CD8-positive, alpha-beta memory T cell (primary cell): ENCODE results near the gene JTB. TPM values are rescaled to one million over a fixed set of nuclear protein-coding genes. Genes with fewer than 3 reads are reported as not detected.

Source experiments
- CTCF ChIA-PET: fragments of 350-600 bp; sonication (Branson Sonifier 250); formaldehyde crosslinking; loops from one replicate; lab custom pipeline; 2021; ENCODE audit warnings: antibody characterized with exemption; lab: Charles Lee
- POLR2A ChIA-PET: fragments of 350-600 bp; sonication (Branson Sonifier 250); formaldehyde crosslinking; loops from one replicate; lab custom pipeline; 2021; ENCODE audit warnings: antibody characterized with exemption; lab: Charles Lee
- DNase-seq, 5 donors: peaks; one replicate each; pipeline versions ENCODE4 v3.0.0 to v3.0.0-alpha.2; 2020 to 2022; ENCODE audit warnings: mixed read lengths in 1 of 5
- H3K27ac ChIP-seq: one replicate; pipeline ENCODE4 v1.7.0; 2013; ENCODE audit warnings: low read depth, mild to moderate bottlenecking, low read length, moderate library complexity
- H3K27me3 ChIP-seq: 2 replicates; pipeline ENCODE4 v1.7.0; 2013; ENCODE audit warnings: low read length, mild to moderate bottlenecking; ENCODE audit not compliant: insufficient read depth, poor library complexity, severe bottlenecking
- H3K36me3 ChIP-seq: 2 replicates; pipeline ENCODE4 v1.7.0; 2013; ENCODE audit warnings: mild to moderate bottlenecking, low read length, moderate library complexity; ENCODE audit not compliant: insufficient read depth
- H3K4me1 ChIP-seq: 2 replicates; pipeline ENCODE4 v1.7.0; 2013; ENCODE audit warnings: mild to moderate bottlenecking, low read length, moderate library complexity; ENCODE audit not compliant: insufficient read depth
- H3K4me3 ChIP-seq: 2 replicates; pipeline ENCODE4 v1.7.0; 2013; ENCODE audit warnings: mild to moderate bottlenecking, low read length
- H3K9me3 ChIP-seq: 2 replicates; pipeline ENCODE4 v1.7.0; 2013; ENCODE audit warnings: mild to moderate bottlenecking, low read length
- H3K27ac Mint-ChIP-seq, 8 donors: one replicate each; pipeline ENCODE4 v1.8.0; 2020 to 2021; ENCODE audit warnings: mixed read lengths in 8 of 8, mild to moderate bottlenecking in 6 of 8, inconsistent platforms in 3 of 8, moderate library complexity in 3 of 8
- H3K27me3 Mint-ChIP-seq, 2 donors: one replicate each; pipeline ENCODE4 v1.8.0; 2020 to 2021; ENCODE audit warnings: mixed read lengths in 2 of 2, mild to moderate bottlenecking in 1 of 2, moderate library complexity in 1 of 2
- H3K36me3 Mint-ChIP-seq, 3 donors: one replicate each; pipeline ENCODE4 v1.8.0; 2020 to 2021; ENCODE audit warnings: mixed read lengths in 3 of 3, inconsistent platforms in 1 of 3, mild to moderate bottlenecking in 1 of 3
- H3K4me1 Mint-ChIP-seq, 3 donors: one replicate each; pipeline ENCODE4 v1.8.0; 2020 to 2021; ENCODE audit warnings: mixed read lengths in 3 of 3, inconsistent platforms in 1 of 3, mild to moderate bottlenecking in 1 of 3
- H3K4me3 Mint-ChIP-seq, 7 donors: one replicate each; pipeline ENCODE4 v1.8.0; 2020 to 2021; ENCODE audit warnings: mixed read lengths in 7 of 7, mild to moderate bottlenecking in 6 of 7, moderate library complexity in 4 of 7, inconsistent platforms in 2 of 7
- H3K9me3 Mint-ChIP-seq, 5 donors: one replicate each; pipeline ENCODE4 v1.8.0; 2020 to 2022; ENCODE audit warnings: mixed read lengths in 5 of 5, mild to moderate bottlenecking in 3 of 5, moderate library complexity in 2 of 5, inconsistent platforms in 1 of 5
- polyA plus RNA-seq: library from polyadenylated mRNA; unstranded; fragments of 300-500 nt; fragmentation: Illumina TruSeq; gene quantifications from one replicate; pipeline ENCODE4 v1.2.3, GENCODE V29; 2021
- total RNA-seq, 2 experiments: library from RNA; stranded (reverse); gene quantifications; one replicate each; pipeline ENCODE4 v1.2.3, GENCODE V29; 2021

JTB gene
- total and polyA plus RNA-seq, 3 experiments from 2014 or later, result 232 to 351 (median 239) TPM

GRCh38 chr1:153978274-153978909 is 918 bp upstream of the JTB start:
- Histone ChIP-seq H3K36me3 (peaks cover 25% of the 10 kb centered on the region), H3K27me3 (no peaks in the 10 kb centered on the region), H3K27ac (peak overlapping the region; percentile 88), H3K4me3 (peak overlapping the region; percentile 93), H3K4me1 (peaks cover 18% of the 10 kb centered on the region), H3K9me3 (no peaks in the 10 kb centered on the region)
- H3K4me1 Mint-ChIP-seq, result peaks cover 28 to 37% (median 29%) of the 10 kb centered on the region in 3 donors
- POLR2A ChIA-PET, result interaction anchor here (0.8 to 5.1 kb wide), 8 partner anchors 8 to 307 kb away, joined by 3 to 58 read pairs (median 11); partner anchors contain the start of genes CREB3L4, DENND4B, GATAD2B and RAB13
- H3K36me3 Mint-ChIP-seq, result peaks cover 0 to 41% (median 7%) of the 10 kb centered on the region in 3 donors
- CTCF ChIA-PET, result interaction anchor here (1.3 to 5.5 kb wide), 7 partner anchors 9 to 181 kb away, joined by 4 to 40 read pairs (median 6); partner anchors contain the start of genes CREB3L4, CRTC2, DENND4B and RAB13
- no peak for DNase-seq
- peak overlapping the region; percentile 88 to 100 (median 95) for H3K27ac Mint-ChIP-seq
- H3K27me3 Mint-ChIP-seq, result peaks cover 0 to 3% of the 10 kb centered on the region in 2 donors
- H3K9me3 Mint-ChIP-seq, result no peaks in the 10 kb centered on the region
- H3K4me3 Mint-ChIP-seq, result peak overlapping the region; percentile 91 to 99 (median 98)

- Mint-ChIP-seq H3K27ac (peak overlapping the region; percentile 88 to 99 (median 96)), H3K36me3 (peaks cover 0 to 51% (median 10%) of the 10 kb centered on the region in 3 donors), H3K9me3 (no peaks in the 10 kb centered on the region), H3K4me3 (peak overlapping the region; percentile 91 to 99 (median 98)), H3K27me3 (peaks cover 0 to 1% of the 10 kb centered on the region in 2 donors), H3K4me1 (peaks cover 31 to 46% (median 33%) of the 10 kb centered on the region in 3 donors)
- ChIA-PET POLR2A (interaction anchor here (1.0 to 5.1 kb wide), 13 partner anchors 10 to 193 kb away, joined by 3 to 58 read pairs (median 5); partner anchors contain the start of genes CREB3L4, CRTC2, DENND4B and GATAD2B), CTCF (interaction anchor here (1.2 to 5.5 kb wide), 8 partner anchors 9 to 405 kb away, joined by 3 to 40 read pairs (median 8); partner anchors contain the start of genes CREB3L4, CRTC2, DENND4B and RAB13)
- H3K4me1 ChIP-seq, result peaks cover 18% of the 10 kb centered on the region
- peak overlapping the region; percentile 88 for H3K27ac ChIP-seq
- H3K4me3 ChIP-seq, result peak overlapping the region; percentile 93
- DNase-seq, result no peak
- no peaks in the 10 kb centered on the region for H3K27me3 ChIP-seq
- H3K36me3 ChIP-seq, result peaks cover 26% of the 10 kb centered on the region
- no peaks in the 10 kb centered on the region for H3K9me3 ChIP-seq
These were observed 640 bp downstream of the JTB start for GRCh38 chr1:153976819-153977249.

GRCh38 chr1:153973525-153973924 is 3.9 kb downstream of the JTB start:
- Mint-ChIP-seq H3K27me3 (no peaks in the 10 kb centered on the region), H3K4me1 (peaks cover 28 to 52% (median 31%) of the 10 kb centered on the region in 3 donors), H3K4me3 (peak overlapping the region in 1 of 7 donors; percentile 84), H3K27ac (peak overlapping the region in 5 of 8 donors; percentile 11 to 91 (median 47)), H3K36me3 (peaks cover 0 to 51% (median 10%) of the 10 kb centered on the region in 3 donors), H3K9me3 (no peaks in the 10 kb centered on the region)
- peaks cover 26% of the 10 kb centered on the region for H3K36me3 ChIP-seq
- H3K4me3 ChIP-seq, result no peak overlapping the region
- DNase-seq, result no peak
- no peaks in the 10 kb centered on the region for H3K27me3 ChIP-seq
- ChIA-PET CTCF (interaction anchor here (0.6 to 1.8 kb wide), 3 partner anchors 11 to 1350 kb away, joined by 3 to 6 read pairs (median 3); partner anchors contain the start of gene SLC39A1), POLR2A (interaction anchor here (0.6 to 1.7 kb wide), 3 partner anchors 10 to 178 kb away, joined by 3 to 4 read pairs (median 3); partner anchors contain the start of genes DENND4B and SLC39A1)
- H3K9me3 ChIP-seq, result no peaks in the 10 kb centered on the region
- H3K4me1 ChIP-seq, result peaks cover 17% of the 10 kb centered on the region
- no peak overlapping the region for H3K27ac ChIP-seq

- Histone ChIP-seq H3K36me3 (peaks cover 26% of the 10 kb centered on the region), H3K9me3 (no peaks in the 10 kb centered on the region), H3K4me1 (peaks cover 15% of the 10 kb centered on the region), H3K27me3 (no peaks in the 10 kb centered on the region), H3K4me3 (no peak overlapping the region), H3K27ac (no peak overlapping the region)
- Mint-ChIP-seq H3K4me1 (peaks cover 25 to 49% (median 28%) of the 10 kb centered on the region in 3 donors), H3K27ac (peak overlapping the region in 5 of 8 donors; percentile 18 to 91 (median 47)), H3K9me3 (no peaks in the 10 kb centered on the region), H3K36me3 (peaks cover 0 to 51% (median 10%) of the 10 kb centered on the region in 3 donors), H3K27me3 (no peaks in the 10 kb centered on the region), H3K4me3 (peak overlapping the region in 1 of 7 donors; percentile 84)
- ChIA-PET CTCF (interaction anchor here (0.6 to 1.3 kb wide), 2 partner anchors 14 to 1351 kb away, joined by 3 read pairs; no protein-coding TSS in a partner anchor), POLR2A (interaction anchor here (0.6 to 1.7 kb wide), 3 partner anchors 10 to 177 kb away, joined by 3 to 4 read pairs (median 3); partner anchors contain the start of genes DENND4B and SLC39A1)
- no peak for DNase-seq
These were observed 4.4 kb downstream of the JTB start for GRCh38 chr1:153973071-153973470.

- POLR2A ChIA-PET, result interaction anchor here (0.6 kb wide), 2 partner anchors 13 to 155 kb away, joined by 3 to 4 read pairs; no protein-coding TSS in a partner anchor
- H3K4me1 Mint-ChIP-seq, result peaks cover 32 to 55% (median 33%) of the 10 kb centered on the region in 3 donors
These were observed 7.1 kb downstream of the JTB start for GRCh38 chr1:153970346-153970745.

GRCh38 chr1:153968972-153969371 is 8.5 kb downstream of the JTB start:
- H3K36me3 Mint-ChIP-seq, result peaks cover 0 to 27% (median 3%) of the 10 kb centered on the region in 3 donors
- peak overlapping the region in 4 of 7 donors; percentile 19 to 95 (median 68) for H3K4me3 Mint-ChIP-seq
- no peaks in the 10 kb centered on the region for H3K9me3 Mint-ChIP-seq
- ChIA-PET CTCF (interaction anchor here (1.0 to 4.9 kb wide), 5 partner anchors 9 to 179 kb away, joined by 3 to 50 read pairs (median 10); partner anchors contain the start of genes CRTC2, DENND4B and JTB), POLR2A (interaction anchor here (0.7 to 4.3 kb wide), 5 partner anchors 8 to 160 kb away, joined by 3 to 58 read pairs (median 46); partner anchors contain the start of genes CRTC2, DENND4B, JTB and RPS27)
- peak in 1 of 5 donors; percentile 35 for DNase-seq
- Histone ChIP-seq H3K4me3 (no peak overlapping the region), H3K4me1 (peaks cover 28% of the 10 kb centered on the region), H3K9me3 (no peaks in the 10 kb centered on the region), H3K27ac (no peak overlapping the region), H3K36me3 (peaks cover 6% of the 10 kb centered on the region), H3K27me3 (no peaks in the 10 kb centered on the region)
- H3K4me1 Mint-ChIP-seq, result peaks cover 35 to 53% (median 38%) of the 10 kb centered on the region in 3 donors
- H3K27ac Mint-ChIP-seq, result peak overlapping the region in 7 of 8 donors; percentile 61 to 98 (median 84)
- H3K27me3 Mint-ChIP-seq, result no peaks in the 10 kb centered on the region

More at GRCh38 chr1:153970346-153970745, 7.1 kb downstream of the JTB start:
- H3K4me3 Mint-ChIP-seq, result no peak overlapping the region
- Histone ChIP-seq H3K36me3 (peaks cover 18% of the 10 kb centered on the region), H3K4me3 (no peak overlapping the region), H3K27me3 (no peaks in the 10 kb centered on the region), H3K9me3 (no peaks in the 10 kb centered on the region), H3K27ac (no peak overlapping the region), H3K4me1 (peaks cover 21% of the 10 kb centered on the region)
- no peaks in the 10 kb centered on the region for H3K27me3 Mint-ChIP-seq
- no peak for DNase-seq
- CTCF ChIA-PET, result interaction anchor here (1.4 kb wide), 1 partner anchor 24 kb away, joined by 5 read pairs; the partner anchor contains the start of gene DENND4B
- H3K27ac Mint-ChIP-seq, result peak overlapping the region in 3 of 8 donors; percentile 29 to 51 (median 32)
- no peaks in the 10 kb centered on the region for H3K9me3 Mint-ChIP-seq
- peaks cover 0 to 39% (median 5%) of the 10 kb centered on the region in 3 donors for H3K36me3 Mint-ChIP-seq

- H3K9me3 Mint-ChIP-seq, result no peaks in the 10 kb centered on the region
- H3K4me1 Mint-ChIP-seq, result peaks cover 40 to 58% (median 43%) of the 10 kb centered on the region in 3 donors
- Histone ChIP-seq H3K36me3 (peaks cover under 1% of the 10 kb centered on the region), H3K27me3 (no peaks in the 10 kb centered on the region), H3K9me3 (no peaks in the 10 kb centered on the region), H3K4me3 (no peak overlapping the region), H3K4me1 (peaks cover 32% of the 10 kb centered on the region), H3K27ac (peak overlapping the region; percentile 62)
- peak overlapping the region in 7 of 8 donors; percentile 61 to 98 (median 97) for H3K27ac Mint-ChIP-seq
- POLR2A ChIA-PET, result interaction anchor here (2.6 to 4.3 kb wide), 5 partner anchors 8 to 45 kb away, joined by 25 to 58 read pairs (median 46); partner anchors contain the start of genes CRTC2, DENND4B, GATAD2B and JTB
- CTCF ChIA-PET, result interaction anchor here (1.0 to 4.9 kb wide), 7 partner anchors 9 to 179 kb away, joined by 3 to 50 read pairs (median 14); partner anchors contain the start of genes CRTC2, DENND4B, JTB and RAB13
- peak overlapping the region; percentile 63 to 97 (median 95) for H3K4me3 Mint-ChIP-seq
- DNase-seq, result no peak
- peaks cover 0 to 25% (median 3%) of the 10 kb centered on the region in 3 donors for H3K36me3 Mint-ChIP-seq
- H3K27me3 Mint-ChIP-seq, result no peaks in the 10 kb centered on the region
These were observed 9.1 kb downstream of the JTB start for GRCh38 chr1:153968408-153968807.
